ENCODE results near the gene NCKAP1. TPM values are rescaled to one million over a fixed set of nuclear protein-coding genes. Genes with fewer than 3 reads are reported as not detected.

NCKAP1 gene
- total RNA-seq, 1 donor from 2014 or later = 13.2 TPM

- DNase-seq (ENCODE audit: low spot score) = no peak
- Mint-ChIP-seq H3K4me1 (ENCODE audit: low read depth) (peaks cover 16% of the 10 kb centered on the region), H3K4me3 (ENCODE audit: low read depth) (no peak overlapping the region), H3K9me3 (no peaks in the 10 kb centered on the region), H3K27ac (no peak overlapping the region), H3K36me3 (ENCODE audit: low read depth) (no peaks in the 10 kb centered on the region), H3K27me3 (ENCODE audit: low read depth) (peaks cover 62% of the 10 kb centered on the region)
- intact Hi-C loops (cut with micrococcal nuclease) = no loop called here
Measured at GRCh38 chr2:182863642-182864041, 174.6 kb downstream of the NCKAP1 start.

DNA sequence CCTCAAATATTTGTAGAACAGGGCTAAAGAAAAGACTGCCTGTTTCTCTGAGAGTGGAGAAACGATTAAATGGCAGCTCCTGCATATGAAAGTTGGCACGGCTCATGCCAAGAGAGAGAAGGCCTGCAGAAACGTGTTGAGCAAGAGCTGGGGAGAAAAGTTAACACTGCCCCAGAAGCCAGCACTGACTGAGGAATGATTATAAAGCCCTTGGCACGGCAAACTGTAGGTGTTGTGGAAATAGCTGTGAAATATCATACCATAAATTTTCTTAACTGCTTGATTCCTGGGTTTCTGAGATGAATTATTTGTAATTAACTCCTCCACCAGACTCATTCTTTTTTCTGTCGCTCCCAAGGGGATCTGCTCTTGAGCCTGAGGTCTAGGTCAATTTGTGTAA is 176.2 kb downstream of the NCKAP1 start:
- intact Hi-C loops (cut with micrococcal nuclease) = no loop called here
- Mint-ChIP-seq H3K27ac (no peak overlapping the region), H3K36me3 (ENCODE audit: low read depth) (no peaks in the 10 kb centered on the region), H3K27me3 (ENCODE audit: low read depth) (peaks cover 47% of the 10 kb centered on the region), H3K9me3 (no peaks in the 10 kb centered on the region), H3K4me1 (ENCODE audit: low read depth) (peaks cover 9% of the 10 kb centered on the region), H3K4me3 (ENCODE audit: low read depth) (no peak overlapping the region)
- DNase-seq (ENCODE audit: low spot score) = no peak

DNA sequence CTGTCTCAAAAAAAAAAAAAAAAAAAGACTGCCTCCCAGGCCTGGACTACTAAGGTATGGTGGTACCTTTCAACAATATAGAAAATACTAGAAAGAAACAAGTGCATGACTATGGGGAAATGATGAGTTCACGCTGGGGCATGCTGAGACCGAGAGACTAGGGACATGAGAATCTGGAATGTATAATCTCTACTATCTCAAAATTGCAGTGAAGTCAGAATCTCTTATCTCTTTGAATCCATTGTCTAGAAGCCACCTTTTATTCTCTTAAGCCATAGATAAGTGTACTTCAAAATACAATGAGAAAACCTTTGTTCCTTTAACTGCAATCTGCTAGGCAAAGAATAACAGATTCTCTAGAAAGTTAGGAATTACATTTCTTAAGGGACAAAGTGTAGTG is 177.4 kb downstream of the NCKAP1 start:
- no peak overlapping the region for H3K4me3 Mint-ChIP-seq (ENCODE audit: low read depth)
- no peaks in the 10 kb centered on the region for H3K36me3 Mint-ChIP-seq (ENCODE audit: low read depth)
- peaks cover 3% of the 10 kb centered on the region for H3K4me1 Mint-ChIP-seq (ENCODE audit: low read depth)
- H3K27me3 Mint-ChIP-seq (ENCODE audit: low read depth) = peaks cover 37% of the 10 kb centered on the region
- no peak overlapping the region for H3K27ac Mint-ChIP-seq
- DNase-seq (ENCODE audit: low spot score) = no peak
- H3K9me3 Mint-ChIP-seq = no peaks in the 10 kb centered on the region
- intact Hi-C loops (cut with micrococcal nuclease) = no loop called here

Other genes with a start within 250 kb of the NCKAP1 start
- gene FRZB, start 171.8 kb downstream of the NCKAP1 start, total RNA-seq = not detected in 2 replicates
- gene DUSP19, start 40.3 kb upstream of the NCKAP1 start, total RNA-seq = 1.6 and 1.9 TPM in 2 replicates
- gene NUP35, start 86.0 kb upstream of the NCKAP1 start, total RNA-seq = 30.9 and 39.3 TPM in 2 replicates